ELF-1 (cell line): ENCODE measurements around the gene FZR1.
"Not testable (repeated sequence)": the region's sequence is repeated elsewhere in the genome, so short reads cannot be mapped to it uniquely, and the experiment has no call there.

Experiments used
- DNase-seq: peaks from one replicate; pipeline ENCODE4 v3.0.0-alpha.2; 2016; ENCODE audit warnings: low read depth, low spot score

FZR1 gene

DNA sequence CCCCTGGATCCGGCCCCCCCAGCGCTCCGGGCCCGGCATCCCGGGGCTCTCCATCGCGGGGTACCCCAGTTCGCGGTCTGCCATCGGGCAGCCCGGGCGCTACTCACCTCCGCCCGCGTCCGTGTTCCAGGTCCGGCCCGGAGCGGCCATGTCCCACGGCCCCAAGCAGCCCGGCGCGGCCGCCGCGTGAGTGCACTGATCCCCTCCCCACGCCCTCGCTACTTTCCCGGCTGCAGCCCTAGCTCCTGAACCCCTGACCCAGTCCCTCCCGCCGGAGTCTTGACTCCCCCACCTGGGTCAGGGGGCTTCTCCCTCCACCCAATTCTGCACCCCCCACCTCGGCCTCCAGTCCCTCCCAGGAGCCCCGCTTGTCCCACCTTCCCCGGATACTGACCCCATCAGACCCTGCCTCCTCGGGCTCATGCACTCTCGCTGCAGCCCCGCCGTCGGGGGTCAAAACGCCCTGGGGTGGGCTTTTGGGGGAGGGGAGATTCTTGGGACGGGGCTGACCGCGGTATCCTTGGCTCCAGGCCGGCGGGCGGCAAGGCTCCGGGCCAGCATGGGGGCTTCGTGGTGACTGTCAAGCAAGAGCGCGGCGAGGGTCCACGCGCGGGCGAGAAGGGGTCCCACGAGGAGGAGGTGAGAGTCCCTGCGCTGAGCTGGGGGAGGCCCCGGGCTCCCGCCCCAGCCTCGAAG lies 67.2 kb downstream of the FZR1 start:
- no peak for DNase-seq

DNA sequence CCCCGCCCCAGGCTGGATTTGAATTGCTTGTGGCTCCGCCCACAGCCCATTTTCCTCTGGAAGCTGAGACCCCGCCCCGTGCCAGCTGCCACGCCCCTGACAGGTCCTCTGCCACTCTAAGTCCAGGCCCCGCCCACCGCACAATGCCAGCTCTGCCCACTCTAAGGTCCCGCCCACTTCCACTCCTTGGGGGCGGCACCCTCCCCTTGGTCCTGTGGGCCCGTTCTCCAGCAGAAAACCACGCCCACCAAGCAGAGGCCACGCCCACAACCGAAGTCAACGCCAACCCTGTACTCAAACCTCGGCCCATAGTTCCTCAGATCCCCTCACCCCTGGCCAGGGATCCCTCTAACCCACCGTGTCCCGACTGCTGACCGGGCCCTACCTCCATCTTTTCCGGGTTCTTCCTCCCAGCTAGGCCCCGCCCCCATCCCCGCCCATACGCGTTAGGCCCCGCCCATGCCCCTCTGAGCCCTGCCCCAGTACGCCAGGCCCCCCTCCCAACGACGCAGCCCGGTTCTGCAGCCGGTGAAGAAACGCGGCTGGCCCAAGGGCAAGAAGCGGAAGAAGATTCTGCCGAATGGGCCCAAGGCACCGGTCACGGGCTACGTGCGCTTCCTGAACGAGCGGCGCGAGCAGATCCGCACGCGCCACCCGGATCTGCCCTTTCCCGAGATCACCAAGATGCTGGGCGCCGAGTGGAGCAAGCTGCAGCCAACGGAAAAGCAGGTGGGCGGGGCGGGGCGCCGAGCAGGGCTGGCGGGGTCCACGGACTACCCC lies 67.9 kb downstream of the FZR1 start:
- DNase-seq: peak; percentile 99

DNA sequence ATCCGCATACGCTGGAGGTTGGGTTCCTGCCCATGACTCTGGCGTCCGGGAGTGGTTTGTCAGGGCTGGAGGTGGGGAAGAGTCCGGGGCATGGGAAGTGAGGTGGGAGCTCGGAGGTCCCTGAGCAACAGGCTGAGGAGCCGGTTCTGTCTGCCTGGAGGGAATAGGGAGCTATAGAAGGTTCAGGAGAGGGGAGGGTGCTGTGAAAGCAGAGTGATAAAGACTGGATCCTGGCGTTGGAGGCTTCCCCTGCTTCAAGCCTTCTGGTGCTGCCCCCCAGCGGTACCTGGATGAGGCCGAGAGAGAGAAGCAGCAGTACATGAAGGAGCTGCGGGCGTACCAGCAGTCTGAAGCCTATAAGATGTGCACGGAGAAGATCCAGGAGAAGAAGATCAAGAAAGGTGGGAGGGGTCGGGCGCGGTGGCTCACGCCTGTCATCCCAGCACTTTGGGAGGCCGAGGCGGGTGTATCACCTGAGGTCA lies 69.2 kb downstream of the FZR1 start:
- peak; percentile 80 for DNase-seq

DNA sequence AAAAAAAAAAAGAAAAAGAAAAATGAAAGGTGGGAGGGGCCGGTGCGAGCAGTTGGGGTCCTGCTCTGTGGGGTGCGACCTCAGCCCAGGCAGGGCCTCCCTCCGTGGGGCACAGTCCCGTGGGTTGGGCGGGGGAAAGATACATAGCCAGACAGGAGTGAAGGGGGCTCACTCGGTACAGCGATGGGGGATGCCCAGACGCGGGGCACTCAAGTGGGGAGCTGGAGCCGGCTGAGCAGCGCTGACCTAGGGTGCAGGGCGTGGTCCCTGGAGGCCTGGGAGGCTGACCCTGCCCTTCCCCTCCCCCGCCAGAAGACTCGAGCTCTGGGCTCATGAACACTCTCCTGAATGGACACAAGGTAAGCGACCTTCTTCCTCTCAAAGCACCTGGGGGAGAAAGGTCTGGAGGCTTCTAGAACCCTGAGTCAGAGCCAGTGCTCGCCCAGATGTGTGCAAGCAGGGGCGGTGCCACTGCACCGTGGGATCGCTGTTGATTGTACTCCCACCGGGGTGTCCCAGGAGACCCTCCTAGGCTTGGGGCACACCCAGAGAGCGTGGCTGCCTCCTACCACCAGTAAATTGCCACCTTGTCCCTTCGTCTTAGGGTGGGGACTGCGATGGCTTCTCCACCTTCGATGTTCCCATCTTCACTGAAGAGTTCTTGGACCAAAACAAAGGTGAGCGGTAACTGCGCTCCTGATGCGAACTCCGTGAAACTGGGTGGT lies 70.0 kb downstream of the FZR1 start:
- no peak for DNase-seq

DNA sequence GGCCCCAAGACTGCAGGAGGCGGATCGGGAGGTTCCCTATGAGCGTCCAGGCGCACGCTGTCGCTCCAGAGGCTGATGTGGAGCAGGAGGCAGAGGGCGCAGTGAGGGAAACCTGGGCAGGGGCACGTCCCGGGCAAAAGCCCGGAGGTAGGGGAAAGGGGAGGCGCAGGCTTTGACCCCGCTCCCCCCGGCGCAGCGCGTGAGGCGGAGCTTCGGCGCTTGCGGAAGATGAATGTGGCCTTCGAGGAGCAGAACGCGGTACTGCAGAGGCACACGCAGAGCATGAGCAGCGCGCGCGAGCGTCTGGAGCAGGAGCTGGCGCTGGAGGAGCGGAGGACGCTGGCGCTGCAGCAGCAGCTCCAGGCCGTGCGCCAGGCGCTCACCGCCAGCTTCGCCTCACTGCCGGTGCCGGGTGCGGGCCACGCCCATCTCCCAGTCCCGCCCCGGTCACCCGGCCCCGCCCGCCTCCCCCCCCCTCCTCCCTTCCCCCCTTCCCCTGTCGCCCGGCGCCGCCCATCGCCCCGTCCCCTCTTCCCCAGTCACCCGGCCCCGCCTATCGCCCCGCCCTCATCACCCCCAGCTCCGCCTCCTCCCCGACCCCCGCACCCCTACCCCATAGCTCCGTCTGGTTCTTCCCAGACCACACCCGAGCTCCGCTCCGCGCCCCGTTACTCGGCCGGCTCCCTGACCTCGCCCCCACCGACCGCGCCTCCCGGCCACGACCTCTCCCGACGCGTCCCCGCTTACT lies 70.8 kb downstream of the FZR1 start:
- DNase-seq: peak; percentile 75

DNA sequence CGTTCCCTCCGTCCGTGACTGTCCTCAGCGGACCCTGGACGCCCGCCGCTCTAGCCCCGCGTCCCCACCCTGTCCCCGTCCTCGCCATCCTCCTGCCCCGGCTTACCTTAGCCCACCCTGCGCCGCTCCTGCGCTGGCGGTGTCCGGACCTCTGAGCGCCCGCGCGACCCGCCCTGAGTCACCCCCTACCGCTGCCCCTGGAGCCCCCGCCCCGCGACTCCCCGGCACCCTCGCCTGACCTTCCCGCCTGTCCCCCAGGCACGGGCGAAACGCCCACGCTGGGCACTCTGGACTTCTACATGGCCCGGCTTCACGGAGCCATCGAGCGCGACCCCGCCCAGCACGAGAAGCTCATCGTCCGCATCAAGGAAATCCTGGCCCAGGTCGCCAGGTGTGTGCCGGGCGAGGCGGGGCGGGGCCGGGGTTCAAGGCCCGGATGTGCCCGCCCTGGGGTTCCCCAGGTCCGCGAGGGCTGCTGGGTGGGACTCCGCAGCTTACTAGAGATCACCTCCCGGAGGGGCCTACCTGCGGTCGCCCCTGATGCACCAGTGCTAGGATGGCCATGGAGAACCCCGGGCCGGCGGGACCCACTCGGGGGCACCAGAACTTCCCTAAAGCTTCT lies 71.7 kb downstream of the FZR1 start:
- no peak for DNase-seq

DNA sequence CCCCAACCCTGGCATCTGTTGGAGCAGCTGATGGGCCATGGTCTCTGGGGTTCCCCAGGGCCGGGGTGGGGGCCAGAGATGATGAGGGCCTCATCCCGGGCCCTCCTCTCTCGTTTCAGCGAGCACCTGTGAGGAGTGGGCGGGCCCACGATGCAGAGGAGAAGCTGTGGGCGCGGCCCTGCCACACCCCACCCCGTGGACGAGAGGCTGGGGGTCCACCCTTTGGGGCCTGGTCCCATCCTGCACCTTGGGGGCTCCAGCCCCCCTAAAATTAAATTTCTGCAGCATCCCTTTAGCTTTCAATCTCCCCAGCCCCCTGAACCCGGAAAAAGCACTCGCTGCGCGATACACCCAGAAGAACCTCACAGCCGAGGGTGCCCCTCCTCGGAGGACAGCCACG lies 72.3 kb downstream of the FZR1 start:
- DNase-seq: no peak

DNA sequence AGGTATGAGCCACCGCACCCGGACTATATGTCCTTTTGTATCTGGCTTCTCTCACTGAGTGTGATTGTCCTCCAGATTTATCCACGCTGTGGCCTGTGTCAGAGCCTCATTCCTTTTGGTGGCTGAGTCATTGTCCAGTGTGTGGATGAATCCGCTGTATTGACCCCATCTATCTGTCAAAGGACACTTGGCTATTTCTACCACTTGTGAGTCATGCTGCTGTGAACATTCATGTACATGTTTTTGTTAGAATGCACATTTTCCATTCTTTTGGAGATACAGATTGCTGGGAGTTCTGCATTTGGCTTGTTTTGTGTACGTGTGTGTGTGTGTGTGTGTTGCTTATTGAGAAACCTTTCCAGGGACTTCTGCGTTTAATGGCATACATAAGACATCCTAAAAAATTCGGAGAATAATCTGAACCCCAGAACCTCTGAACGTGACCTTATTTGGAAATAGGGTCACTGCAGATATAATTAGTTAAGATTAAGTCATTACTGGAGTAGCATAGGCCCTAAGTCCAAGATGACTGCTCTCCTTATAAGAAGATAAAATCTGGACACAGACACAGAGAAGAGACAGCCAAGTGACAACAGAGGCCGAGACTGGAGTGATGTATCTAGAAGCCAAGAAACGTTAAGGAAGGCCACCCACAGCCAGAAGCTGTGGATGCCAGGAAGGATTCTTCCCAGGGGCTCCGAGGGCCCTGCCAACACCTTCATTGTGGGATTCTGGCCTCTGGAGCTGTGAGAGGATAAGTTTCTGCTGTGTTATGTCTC lies 74.2 kb downstream of the FZR1 start:
- DNase-seq: no peak

DNA sequence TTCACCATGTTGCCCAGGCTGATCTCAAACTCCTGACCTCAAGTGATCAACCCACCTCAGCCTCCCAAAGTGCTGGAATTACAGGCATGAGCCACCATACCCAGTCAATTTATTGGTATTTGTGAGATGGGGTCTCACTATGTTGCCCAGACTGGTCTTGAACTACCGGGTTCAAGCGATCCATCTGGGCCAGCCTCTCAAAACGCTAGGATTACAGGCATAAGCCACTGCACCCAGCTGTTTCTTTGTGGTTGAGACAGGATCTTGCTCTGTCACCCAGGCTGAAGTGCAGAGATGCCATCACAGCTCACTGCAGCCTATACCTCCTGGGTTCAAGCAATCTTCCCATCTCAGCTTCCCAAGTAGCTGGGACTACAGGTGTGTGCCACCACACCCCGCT lies 75.7 kb downstream of the FZR1 start:
- not testable (repeated sequence) for DNase-seq

DNA sequence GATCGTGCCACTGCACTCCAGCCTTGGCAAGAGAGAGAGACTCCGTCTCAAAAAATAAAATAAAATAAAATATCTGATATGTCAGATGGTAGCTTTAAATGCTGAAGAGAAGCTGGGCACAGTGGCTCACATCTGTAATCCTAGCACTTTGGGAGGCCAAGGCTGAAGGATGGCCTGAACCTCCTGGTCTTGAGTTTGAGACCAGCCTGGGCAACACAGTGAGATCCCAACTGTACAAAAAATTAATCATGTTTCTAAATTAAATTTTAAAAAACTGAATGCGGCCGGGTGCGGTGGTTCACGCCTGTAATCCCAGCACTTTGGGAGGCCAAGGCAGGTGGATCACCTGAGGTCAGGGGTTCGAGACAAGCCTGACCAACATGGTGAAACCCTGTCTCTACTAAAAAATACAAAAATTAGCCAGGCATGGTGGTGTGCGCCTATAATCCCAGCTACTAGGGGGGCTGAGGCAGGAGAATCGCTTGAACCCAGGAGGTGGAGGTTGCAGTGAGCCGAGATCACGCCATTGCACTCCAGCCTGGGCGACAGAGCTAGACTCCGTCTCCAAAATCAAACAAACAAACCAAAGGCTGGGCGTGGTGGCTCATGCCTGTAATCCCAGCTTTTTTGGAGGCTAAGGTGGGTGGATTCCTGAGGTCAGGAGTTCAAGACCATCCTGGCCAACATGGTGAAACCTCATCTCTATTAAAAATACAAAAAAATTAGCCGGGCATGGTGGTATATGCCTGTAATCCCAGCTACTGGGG lies 78.1 kb downstream of the FZR1 start:
- not testable (repeated sequence) for DNase-seq

DNA sequence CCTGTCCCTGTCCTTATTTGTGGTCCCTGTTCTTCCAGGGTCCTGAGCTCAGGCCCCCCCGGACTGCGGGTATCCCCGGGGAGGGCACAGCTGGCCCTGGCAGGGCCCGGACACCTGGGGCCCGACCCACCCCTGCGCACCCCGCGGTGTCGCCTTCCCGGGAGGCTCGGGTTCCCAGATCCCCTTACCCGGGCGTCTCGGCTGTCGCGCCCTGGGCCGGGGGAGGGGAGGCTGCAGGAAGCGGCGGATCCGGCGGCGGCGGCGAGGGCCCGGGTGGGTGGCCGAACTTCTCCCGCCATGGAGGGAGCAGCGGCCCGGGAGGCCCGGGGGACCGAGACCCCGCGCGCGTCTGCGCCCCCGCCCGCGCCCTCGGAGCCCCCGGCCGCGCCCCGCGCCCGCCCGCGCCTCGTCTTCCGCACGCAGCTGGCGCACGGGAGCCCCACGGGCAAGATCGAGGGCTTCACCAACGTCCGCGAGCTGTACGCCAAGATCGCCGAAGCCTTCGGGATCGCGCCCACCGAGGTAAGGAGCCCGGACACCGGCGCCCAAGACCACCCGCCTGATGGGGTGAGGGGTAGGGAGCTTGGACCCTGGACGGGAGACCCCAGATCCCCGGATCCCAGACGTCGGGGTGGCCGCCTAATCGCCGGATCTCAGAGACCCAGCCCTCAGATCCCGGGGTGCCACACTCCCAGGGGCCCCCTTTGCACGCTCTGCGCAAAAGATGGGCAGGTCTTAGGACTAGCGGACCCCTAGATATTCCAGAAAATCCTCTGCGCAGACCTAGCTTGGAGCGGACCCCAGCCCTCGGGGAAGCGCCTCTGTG lies 79.4 kb downstream of the FZR1 start, which contains the start of gene GIPC3:
TSS of gene GIPC3 (plus strand) at position 178 of the 826 bp plus-strand sequence. CDS start at position 298, 120 bp downstream.
- no peak for DNase-seq

DNA sequence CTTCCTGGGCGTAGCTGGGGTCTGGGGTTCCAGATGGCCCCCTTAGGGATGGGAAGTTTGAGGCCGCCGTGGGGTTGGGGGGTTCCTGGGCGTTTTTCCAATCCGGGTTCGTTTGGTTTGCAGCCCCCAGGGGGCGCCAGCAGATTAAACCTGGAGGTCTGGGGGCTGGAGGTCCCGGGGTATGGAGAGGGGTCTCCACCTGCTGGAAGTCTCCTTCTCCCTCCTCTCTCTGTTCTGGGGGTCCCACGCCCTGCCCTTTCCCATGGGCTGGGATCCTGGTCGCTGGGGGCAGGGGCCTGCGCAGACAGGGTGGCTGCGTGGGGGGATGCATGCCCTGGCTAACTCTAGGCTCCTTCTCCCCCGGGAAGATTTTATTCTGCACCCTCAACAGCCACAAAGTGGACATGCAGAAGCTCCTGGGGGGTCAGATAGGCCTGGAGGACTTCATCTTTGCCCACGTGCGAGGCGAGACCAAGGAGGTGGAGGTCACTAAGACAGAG lies 80.1 kb downstream of the FZR1 start:
- DNase-seq: peak; percentile 47

DNA sequence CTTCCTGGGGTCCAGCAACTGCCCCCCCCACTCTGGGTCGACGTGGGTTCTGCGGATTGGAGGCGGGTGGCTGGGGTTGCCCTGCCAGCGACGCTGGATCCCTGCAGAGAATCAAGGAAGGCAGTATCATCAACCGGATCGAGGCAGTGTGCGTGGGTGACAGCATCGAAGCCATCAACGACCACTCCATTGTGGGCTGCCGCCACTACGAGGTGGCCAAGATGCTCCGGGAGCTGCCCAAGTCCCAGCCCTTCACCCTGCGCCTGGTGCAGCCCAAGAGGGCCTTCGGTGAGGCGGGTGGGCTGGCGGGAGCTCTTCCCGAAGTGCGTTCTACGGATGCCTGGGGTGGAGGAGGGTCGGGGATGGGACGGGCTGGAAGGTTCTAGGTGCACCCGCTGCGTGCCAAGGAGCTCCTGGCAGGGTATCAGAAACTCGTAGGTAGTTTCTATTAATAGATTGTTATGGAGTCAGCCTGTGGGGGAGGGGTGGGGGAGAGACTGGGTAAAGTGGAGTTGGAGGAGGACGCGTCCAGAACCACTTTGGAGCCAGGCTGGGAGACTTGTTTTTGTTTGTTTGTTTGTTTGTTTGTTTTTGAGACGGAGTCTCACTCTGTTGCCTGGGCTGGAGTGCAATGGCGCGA lies 80.7 kb downstream of the FZR1 start:
- no peak for DNase-seq
